BE2C (cell line): ENCODE results near the gene SEMA3A.

ENCODE experiments used
- DNase-seq: peaks from one replicate; pipeline ENCODE4 v3.0.0-alpha.2; 2020
- H3K27me3 ChIP-seq: fragments of 250-450 bp; sonication (Bioruptor Pico); 2 replicates; pipeline ENCODE4 v1.5.1; 2020; ENCODE audit warnings: mild to moderate bottlenecking
- H3K36me3 ChIP-seq: fragments of 250-450 bp; sonication (Bioruptor Pico); 2 replicates; pipeline ENCODE4 v1.5.1; 2020; ENCODE audit warnings: mild to moderate bottlenecking
- H3K4me1 ChIP-seq: fragments of 250-450 bp; sonication (Bioruptor Pico); 2 replicates; pipeline ENCODE4 v1.5.1; 2020
- H3K4me3 ChIP-seq: 2 replicates; pipeline ENCODE4 v1.5.1; 2011; ENCODE audit warnings: low read depth, low read length
- H3K9me3 ChIP-seq: fragments of 250-450 bp; sonication (Bioruptor Pico); 2 replicates; pipeline ENCODE4 v1.5.1; 2020
- CTCF ChIP-seq: IDR thresholded peaks from 2 replicates; pipeline ENCODE4 v1.5.1; 2012; ENCODE audit warnings: mild to moderate bottlenecking, low read depth, low read length

Gene SEMA3A

GRCh38 chr7:84002348-84002747, 192.2 kb downstream of the SEMA3A start:
- Histone ChIP-seq H3K27me3 (no peaks in the 10 kb centered on the region), H3K36me3 (no peaks in the 10 kb centered on the region), H3K9me3 (no peaks in the 10 kb centered on the region), H3K4me1 (peaks cover 10% of the 10 kb centered on the region), H3K4me3 (no peak overlapping the region)
- DNase-seq, result no peak
- TF ChIP-seq CTCF, result no peak

DNA sequence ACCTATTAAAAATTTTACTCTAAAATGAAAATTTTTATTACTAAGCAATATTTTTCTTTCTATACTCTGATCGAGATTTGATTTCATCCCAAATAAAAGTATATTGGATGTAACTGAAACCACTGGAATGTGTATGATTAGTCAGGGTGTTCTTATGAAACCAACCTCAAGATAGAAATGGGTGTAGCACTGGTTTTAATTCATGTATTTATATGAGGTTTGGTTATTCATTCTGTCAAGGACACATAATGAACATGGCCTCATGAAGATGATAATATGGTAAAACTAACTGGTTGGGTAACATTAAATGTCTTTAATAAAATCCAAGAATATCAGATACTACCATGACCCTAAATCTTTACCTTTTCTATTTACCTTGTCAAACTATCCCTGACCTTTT, 197.7 kb downstream of the SEMA3A start:
- TF ChIP-seq CTCF, result no peak
- Histone ChIP-seq H3K27me3 (no peaks in the 10 kb centered on the region), H3K36me3 (no peaks in the 10 kb centered on the region), H3K9me3 (no peaks in the 10 kb centered on the region), H3K4me1 (peaks cover 5% of the 10 kb centered on the region), H3K4me3 (no peak overlapping the region)
- DNase-seq, result no peak

DNA sequence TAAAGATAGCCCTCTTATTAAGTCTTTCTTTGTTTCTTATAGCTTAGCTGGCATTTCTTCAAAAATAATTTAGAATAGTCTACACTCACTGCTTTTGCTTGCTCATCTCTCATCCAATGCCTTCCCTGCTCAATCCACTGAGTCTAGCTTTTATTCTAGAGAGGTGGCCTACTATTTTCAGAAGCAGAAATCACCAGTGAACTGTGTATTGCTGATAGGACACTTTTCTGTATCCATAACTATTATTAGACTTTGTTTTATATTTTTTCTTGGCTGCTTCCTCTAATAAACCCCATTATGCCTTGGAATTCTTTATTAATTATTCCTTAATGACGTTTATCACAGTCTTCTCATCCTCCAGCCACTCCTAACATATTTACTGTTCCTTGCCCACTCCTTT, 206.8 kb downstream of the SEMA3A start:
- Histone ChIP-seq H3K27me3 (no peaks in the 10 kb centered on the region), H3K4me3 (no peak overlapping the region), H3K9me3 (no peaks in the 10 kb centered on the region), H3K4me1 (no peaks in the 10 kb centered on the region), H3K36me3 (no peaks in the 10 kb centered on the region)
- DNase-seq, result no peak
- no peak for TF ChIP-seq CTCF

DNA sequence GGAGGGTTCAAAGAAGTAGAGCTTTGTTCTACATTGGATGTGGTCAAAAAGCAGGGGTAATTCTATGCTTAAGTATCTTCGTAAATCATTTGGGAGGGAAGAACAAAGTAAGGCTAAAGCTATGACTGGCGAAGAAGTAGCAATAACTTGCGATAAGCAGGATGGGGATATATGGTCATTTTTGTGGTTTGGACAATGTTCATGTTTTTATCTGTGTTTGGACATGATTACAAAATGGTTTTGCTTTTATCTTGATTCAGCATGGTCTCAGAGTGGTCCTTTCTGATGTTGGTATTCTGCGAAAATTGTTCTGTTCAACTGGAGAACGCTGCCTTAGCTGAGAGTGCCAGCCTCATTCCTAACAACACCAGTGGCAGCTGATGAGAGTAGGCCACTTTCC, 208.8 kb downstream of the SEMA3A start:
- no peak for TF ChIP-seq CTCF
- no peak for DNase-seq

GRCh38 chr7:83984591-83984990, 210.0 kb downstream of the SEMA3A start:
- H3K4me3 ChIP-seq, result no peak overlapping the region
- H3K4me1 ChIP-seq, result no peaks in the 10 kb centered on the region
- TF ChIP-seq CTCF, result no peak
- H3K9me3 ChIP-seq, result no peaks in the 10 kb centered on the region
- no peak for DNase-seq
- H3K27me3 ChIP-seq, result no peaks in the 10 kb centered on the region
- no peaks in the 10 kb centered on the region for H3K36me3 ChIP-seq

More for the DNA sequence above, 208.8 kb downstream of the SEMA3A start:
- Histone ChIP-seq H3K27me3 (no peaks in the 10 kb centered on the region), H3K36me3 (no peaks in the 10 kb centered on the region), H3K4me1 (no peaks in the 10 kb centered on the region), H3K4me3 (no peak overlapping the region), H3K9me3 (no peaks in the 10 kb centered on the region)

- no peaks in the 10 kb centered on the region for H3K9me3 ChIP-seq
- no peak for TF ChIP-seq CTCF
- DNase-seq, result no peak
- no peaks in the 10 kb centered on the region for H3K27me3 ChIP-seq
- no peaks in the 10 kb centered on the region for H3K4me1 ChIP-seq
- no peaks in the 10 kb centered on the region for H3K36me3 ChIP-seq
- no peak overlapping the region for H3K4me3 ChIP-seq
Measured at GRCh38 chr7:83984076-83984475, 210.5 kb downstream of the SEMA3A start.
